Measurements from ENCODE around the gene CPPED1. TPM values are rescaled to one million over a fixed set of nuclear protein-coding genes. Genes with fewer than 3 reads are reported as not detected.

CPPED1 gene
- total and polyA plus RNA-seq, 2 experiments from 2014 or later = 6.2 to 7.3 TPM

DNA sequence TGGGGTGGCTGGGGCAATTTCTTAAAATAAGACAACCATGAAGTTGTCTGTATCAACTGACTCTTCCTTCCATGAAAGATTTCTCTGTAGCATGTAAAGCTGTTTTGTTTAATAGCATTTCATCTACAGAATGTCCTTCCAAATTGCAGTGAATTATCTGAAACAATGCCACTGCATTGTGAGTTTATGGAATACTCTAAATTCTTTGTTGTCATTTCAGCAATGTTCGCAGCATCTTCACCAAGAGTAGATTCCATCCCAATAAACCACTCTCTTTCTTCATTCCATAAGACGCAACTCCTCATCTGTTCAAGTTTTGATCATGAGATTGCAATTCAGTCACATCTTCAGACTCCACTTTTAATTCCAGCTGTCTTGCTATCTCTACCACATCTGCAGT is 54.6 kb downstream of the CPPED1 start:
- H3K27me3 ChIP-seq (ENCODE audit: insufficient read depth) = no peaks in the 10 kb centered on the region
- H3K79me2 ChIP-seq (replicated peaks; ENCODE audit: insufficient read depth) = no peaks in the 10 kb centered on the region
- H3K4me3 ChIP-seq = no peak overlapping the region
- no peak overlapping the region for H3K4me2 ChIP-seq
- no peak overlapping the region for H3K4me3 Mint-ChIP-seq
- no peak for ATAC-seq
- no peak overlapping the region for H2AFZ ChIP-seq
- no peaks in the 10 kb centered on the region for H3K4me1 ChIP-seq (ENCODE audit: insufficient read depth)
- H3K27ac ChIP-seq (ENCODE audit: low read depth) = no peak overlapping the region
- H3K9me3 Mint-ChIP-seq = peaks cover 17% of the 10 kb centered on the region
- no peaks in the 10 kb centered on the region for H3K9me2 ChIP-seq (ENCODE audit: insufficient read depth)
- TF ChIP-seq CREB1 (CRISPR knock-in tag; IDR thresholded peaks at IDR 0.05; ENCODE audit: low read depth) = no peak
- TF ChIP-seq, protein P1, sequence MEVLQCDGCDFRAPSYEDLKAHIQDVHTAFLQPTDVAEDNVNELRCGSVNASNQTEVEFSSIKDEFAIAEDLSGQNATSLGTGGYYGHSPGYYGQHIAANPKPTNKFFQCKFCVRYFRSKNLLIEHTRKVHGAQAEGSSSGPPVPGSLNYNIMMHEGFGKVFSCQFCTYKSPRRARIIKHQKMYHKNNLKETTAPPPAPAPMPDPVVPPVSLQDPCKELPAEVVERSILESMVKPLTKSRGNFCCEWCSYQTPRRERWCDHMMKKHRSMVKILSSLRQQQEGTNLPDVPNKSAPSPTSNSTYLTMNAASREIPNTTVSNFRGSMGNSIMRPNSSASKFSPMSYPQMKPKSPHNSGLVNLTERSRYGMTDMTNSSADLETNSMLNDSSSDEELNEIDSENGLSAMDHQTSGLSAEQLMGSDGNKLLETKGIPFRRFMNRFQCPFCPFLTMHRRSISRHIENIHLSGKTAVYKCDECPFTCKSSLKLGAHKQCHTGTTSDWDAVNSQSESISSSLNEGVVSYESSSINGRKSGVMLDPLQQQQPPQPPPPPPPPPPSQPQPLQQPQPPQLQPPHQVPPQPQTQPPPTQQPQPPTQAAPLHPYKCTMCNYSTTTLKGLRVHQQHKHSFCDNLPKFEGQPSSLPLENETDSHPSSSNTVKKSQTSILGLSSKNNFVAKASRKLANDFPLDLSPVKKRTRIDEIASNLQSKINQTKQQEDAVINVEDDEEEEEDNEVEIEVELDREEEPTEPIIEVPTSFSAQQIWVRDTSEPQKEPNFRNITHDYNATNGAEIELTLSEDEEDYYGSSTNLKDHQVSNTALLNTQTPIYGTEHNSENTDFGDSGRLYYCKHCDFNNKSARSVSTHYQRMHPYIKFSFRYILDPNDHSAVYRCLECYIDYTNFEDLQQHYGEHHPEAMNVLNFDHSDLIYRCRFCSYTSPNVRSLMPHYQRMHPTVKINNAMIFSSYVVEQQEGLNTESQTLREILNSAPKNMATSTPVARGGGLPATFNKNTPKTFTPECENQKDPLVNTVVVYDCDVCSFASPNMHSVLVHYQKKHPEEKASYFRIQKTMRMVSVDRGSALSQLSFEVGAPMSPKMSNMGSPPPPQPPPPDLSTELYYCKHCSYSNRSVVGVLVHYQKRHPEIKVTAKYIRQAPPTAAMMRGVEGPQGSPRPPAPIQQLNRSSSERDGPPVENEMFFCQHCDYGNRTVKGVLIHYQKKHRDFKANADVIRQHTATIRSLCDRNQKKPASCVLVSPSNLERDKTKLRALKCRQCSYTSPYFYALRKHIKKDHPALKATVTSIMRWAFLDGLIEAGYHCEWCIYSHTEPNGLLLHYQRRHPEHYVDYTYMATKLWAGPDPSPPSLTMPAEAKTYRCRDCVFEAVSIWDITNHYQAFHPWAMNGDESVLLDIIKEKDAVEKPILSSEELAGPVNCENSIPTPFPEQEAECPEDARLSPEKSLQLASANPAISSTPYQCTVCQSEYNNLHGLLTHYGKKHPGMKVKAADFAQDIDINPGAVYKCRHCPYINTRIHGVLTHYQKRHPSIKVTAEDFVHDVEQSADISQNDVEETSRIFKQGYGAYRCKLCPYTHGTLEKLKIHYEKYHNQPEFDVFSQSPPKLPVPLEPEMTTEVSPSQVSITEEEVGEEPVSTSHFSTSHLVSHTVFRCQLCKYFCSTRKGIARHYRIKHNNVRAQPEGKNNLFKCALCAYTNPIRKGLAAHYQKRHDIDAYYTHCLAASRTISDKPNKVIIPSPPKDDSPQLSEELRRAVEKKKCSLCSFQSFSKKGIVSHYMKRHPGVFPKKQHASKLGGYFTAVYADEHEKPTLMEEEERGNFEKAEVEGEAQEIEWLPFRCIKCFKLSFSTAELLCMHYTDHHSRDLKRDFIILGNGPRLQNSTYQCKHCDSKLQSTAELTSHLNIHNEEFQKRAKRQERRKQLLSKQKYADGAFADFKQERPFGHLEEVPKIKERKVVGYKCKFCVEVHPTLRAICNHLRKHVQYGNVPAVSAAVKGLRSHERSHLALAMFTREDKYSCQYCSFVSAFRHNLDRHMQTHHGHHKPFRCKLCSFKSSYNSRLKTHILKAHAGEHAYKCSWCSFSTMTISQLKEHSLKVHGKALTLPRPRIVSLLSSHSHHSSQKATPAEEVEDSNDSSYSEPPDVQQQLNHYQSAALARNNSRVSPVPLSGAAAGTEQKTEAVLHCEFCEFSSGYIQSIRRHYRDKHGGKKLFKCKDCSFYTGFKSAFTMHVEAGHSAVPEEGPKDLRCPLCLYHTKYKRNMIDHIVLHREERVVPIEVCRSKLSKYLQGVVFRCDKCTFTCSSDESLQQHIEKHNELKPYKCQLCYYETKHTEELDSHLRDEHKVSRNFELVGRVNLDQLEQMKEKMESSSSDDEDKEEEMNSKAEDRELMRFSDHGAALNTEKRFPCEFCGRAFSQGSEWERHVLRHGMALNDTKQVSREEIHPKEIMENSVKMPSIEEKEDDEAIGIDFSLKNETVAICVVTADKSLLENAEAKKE (CRISPR knock-in tag; IDR thresholded peaks at IDR 0.05) = no peak
- no peak for TF ChIP-seq ZNF331 (CRISPR knock-in tag; IDR thresholded peaks at IDR 0.05; ENCODE audit: low read depth)
- TF ChIP-seq, protein P2, sequence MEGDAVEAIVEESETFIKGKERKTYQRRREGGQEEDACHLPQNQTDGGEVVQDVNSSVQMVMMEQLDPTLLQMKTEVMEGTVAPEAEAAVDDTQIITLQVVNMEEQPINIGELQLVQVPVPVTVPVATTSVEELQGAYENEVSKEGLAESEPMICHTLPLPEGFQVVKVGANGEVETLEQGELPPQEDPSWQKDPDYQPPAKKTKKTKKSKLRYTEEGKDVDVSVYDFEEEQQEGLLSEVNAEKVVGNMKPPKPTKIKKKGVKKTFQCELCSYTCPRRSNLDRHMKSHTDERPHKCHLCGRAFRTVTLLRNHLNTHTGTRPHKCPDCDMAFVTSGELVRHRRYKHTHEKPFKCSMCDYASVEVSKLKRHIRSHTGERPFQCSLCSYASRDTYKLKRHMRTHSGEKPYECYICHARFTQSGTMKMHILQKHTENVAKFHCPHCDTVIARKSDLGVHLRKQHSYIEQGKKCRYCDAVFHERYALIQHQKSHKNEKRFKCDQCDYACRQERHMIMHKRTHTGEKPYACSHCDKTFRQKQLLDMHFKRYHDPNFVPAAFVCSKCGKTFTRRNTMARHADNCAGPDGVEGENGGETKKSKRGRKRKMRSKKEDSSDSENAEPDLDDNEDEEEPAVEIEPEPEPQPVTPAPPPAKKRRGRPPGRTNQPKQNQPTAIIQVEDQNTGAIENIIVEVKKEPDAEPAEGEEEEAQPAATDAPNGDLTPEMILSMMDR (conservative IDR thresholded peaks at IDR 0.05; ENCODE audit: low read depth in 2 of 2) = no peak
- no peaks in the 10 kb centered on the region for H3F3A ChIP-seq (replicated peaks; ENCODE audit: low read depth)
- 0 out of 2 replicates have a peak, but pooled peaks cover 4% of the 10 kb centered on the region for H3K36me3 ChIP-seq (ENCODE audit: insufficient read depth)
- no peaks in the 10 kb centered on the region for H3K4me1 Mint-ChIP-seq
- DNase-seq (ENCODE audit: low spot score) = no peak
- no peak overlapping the region for H3K27ac Mint-ChIP-seq
- H4K20me1 ChIP-seq (replicated peaks; ENCODE audit: insufficient read depth) = no peaks in the 10 kb centered on the region
- no peaks in the 10 kb centered on the region for H3K27me3 Mint-ChIP-seq (ENCODE audit: insufficient read depth, low read depth, poor library complexity)
- peaks cover 12% of the 10 kb centered on the region; the same call in 2 of the 3 replicates for H3K36me3 Mint-ChIP-seq (ENCODE audit: low read depth)

All from GM23338 (cell line).